GM21529 (cell line): ENCODE data around the gene TMEM200A.

ENCODE experiments used
- ATAC-seq: cut with Tn5 transposase; IDR thresholded peaks from one replicate; pipeline ENCODE4 v1.9.1; 2021; ENCODE audit not compliant: unreplicated experiment

Gene TMEM200A

DNA sequence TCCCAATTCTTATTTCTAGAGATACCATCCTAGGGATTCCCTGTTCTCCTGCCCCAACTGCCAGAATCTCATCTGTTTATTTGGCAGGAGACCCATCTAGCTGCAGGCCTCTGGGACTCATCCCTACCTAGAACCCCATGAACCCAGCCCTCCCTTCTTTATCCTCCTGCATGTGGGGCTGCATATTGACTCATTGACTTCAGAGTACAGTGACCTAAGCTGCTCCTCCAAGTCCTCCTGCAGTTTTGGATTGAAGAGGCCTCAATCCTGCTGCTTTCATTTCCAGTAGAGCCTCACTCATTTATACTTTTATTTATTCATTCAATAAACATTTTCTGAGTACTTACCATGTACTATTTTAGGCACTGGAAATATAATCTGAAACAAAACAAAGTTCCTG, 11.6 kb downstream of the TMEM200A start:
- no peak for ATAC-seq

DNA sequence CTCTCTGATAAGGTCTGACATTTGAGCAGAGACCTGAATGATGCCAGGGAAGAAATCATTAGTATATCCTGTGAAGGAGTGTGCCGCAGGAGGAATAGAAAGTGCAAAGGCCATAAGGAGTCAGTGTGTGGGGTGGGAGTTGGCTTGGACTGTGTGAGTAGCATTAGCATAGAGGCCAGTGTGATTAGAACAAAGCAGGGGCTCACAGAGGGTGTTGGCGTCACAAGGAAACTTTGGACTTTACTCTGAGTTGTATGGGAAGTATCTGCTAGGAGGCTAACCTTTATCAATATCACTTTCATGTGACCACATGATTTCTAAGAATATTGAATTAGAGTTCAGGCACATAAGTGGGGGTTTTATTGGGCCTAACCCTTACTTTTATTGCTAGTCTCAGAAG, 12.1 kb downstream of the TMEM200A start:
- no peak for ATAC-seq

DNA sequence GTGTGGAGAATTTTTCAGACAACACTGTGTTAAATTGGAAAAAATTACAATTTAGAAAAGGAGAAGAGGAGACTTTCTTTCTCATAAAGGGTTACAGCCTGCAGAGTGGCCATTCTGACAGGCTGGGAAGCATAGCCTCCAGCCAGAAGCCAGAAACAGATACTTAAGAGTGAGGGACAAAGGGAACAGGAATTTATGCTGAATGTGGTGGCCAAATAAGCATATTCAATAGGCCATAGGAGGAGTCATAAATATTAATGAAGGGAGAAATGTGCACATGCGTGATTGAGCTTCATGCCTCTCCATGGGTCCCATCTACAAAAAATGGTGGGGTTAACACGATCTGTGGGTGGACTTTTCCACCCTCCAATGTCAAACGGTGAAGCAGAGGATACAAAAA, 13.4 kb downstream of the TMEM200A start:
- no peak for ATAC-seq

DNA sequence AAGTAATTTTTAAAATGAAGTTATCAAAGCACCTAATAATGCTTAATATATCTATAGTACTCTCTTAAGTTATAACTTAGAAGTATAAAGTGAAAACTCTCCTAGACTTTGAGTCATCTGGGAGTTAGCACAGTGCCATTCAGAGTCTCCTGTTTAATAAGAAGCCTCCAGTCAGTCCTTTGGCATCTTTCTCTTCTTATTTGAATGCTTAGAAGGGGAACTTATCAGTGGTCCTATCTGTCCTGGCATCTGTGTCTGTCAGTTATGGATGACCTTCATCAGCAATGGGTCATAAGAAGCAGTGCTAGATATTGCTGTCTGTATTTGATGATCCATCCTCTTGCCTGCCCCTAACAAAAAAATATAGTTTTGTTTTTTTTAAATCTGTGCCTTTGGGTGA, 15.2 kb downstream of the TMEM200A start:
- ATAC-seq: no peak

DNA sequence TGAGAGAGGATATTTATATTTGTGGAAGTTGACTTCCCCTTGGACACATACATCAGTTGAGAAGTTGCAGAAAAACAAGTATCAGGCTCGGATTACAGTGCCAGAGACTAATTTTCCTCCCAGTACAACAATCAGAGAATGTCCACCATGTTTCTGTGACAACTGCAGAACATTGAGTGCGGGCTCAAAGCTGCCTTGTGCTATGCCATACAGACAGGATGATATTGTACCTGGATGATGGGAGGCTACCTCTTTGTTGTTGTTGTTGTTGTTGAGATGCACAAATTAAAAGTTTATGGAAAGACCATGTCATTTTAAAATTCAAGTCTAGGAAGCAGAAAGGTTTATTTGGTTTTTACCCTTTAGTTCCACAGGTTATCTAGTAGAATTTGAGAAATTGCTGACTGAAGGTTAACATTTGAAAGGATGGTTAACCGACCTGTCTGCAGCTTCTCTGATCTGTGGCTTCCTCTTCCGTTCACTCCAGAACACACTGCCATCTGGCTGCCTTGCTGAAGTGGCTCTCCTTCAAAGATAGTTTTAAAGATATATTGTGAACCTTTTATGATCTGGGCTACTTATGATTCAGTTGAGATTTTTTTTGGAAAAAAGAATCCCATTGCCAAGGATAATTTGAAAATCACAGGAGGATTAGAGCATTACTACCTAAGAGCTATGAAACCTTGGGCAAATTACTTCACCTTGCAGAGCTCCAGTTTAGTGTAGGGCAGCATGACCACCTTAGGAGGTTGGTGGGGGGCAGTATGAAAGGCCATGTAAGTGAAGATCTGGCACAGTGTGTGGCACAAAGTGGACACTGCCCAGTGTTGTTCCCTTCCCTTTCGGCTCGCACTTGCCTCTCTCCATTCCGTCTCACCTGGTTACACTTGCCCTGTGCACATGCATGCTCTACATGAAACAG, 15.9 kb downstream of the TMEM200A start:
- no peak for ATAC-seq

DNA sequence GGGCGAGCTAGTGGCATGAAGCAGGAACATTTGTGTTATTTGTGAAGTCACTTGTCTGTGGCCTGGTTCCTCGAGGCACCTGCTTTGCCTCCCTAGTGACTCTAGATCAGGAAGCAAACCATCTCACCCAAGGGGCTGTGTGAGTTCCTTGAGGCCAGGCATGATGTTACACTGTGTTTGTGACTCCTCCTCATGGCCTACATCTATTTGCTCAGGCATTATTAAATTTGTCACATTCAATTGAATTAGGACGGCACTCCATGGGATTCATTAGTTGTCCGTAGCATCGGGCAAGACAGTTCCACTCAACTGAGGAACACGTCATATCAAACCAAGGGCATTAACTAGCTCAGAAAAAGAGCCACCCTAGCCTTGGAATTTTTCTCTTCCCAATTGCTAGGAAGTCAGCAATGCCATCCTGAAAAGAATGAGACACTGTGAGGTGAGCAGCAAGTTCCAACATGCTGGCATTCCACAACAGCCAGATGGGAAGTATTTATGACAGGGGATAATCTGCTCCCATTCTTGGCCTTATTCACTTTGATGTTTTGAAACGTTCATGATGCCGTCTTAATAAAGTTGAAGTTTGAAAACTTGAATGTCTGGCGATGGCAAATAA, 17.2 kb downstream of the TMEM200A start:
- no peak for ATAC-seq

DNA sequence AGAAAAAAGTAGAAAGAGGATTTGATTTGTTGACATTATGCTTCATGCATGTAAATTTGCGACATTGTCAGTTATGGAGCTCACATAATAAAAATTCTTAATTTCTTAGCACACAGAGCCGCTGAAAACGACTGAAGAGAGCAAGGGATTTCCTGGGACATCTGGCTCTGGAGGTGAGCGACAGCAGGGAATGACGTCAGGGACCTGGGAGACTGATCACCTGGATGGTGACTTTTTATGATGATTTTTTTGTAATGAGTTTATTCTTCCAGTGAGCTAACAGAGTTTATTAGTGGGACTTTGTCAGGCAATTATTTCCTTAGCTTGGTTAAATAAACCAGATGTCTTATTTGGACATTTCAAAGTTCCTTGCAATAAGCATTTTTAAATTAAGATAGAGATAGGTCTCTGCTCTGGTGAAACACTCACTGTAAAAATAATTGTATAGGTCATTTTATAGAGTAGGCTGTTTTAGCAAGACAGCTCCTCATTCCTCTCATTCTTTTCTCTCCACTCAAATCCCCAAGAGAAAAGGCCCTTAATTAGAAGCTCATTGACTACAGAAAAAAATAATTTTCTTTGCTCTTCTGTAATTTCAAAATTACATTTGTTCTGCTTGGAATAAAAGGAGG, 19.4 kb downstream of the TMEM200A start:
- ATAC-seq: no peak

DNA sequence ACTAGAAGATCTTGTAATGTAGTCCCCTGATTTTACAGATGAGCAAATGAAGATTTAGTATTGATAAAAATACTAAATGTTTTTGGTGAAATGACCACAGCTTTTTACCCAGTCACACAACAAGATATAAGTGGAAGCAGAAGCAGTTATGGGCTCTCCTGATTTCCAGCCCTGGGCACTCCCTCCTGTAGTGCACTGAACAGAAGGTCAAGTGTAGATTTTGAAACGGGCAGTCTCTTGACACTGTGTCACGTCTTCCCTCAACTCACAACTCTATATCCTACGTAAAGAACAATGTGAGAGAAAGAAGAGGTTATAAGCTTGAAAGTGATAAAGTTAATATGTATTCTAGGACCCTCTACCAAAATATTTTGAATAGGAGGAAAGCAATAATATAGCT, 23.3 kb downstream of the TMEM200A start:
- no peak for ATAC-seq

DNA sequence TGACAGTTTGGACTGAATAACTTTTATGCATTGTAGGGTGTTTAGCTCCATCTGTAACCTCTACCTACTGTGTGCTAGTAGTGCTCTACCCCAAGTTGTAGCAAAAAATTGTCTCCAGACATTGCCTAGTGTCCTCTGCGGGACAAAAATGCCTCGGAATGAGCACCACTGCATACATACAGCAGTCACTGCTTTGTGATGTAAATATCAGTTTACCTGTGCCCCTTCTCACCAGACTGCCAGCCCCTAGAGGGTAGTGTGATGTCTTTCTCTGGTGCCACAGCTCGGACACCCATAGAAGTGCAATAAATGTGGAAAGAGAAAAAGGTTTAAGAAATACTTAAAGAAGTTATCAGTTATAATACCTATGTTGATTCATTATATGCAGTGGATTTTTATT, 25.1 kb downstream of the TMEM200A start:
- ATAC-seq: no peak

DNA sequence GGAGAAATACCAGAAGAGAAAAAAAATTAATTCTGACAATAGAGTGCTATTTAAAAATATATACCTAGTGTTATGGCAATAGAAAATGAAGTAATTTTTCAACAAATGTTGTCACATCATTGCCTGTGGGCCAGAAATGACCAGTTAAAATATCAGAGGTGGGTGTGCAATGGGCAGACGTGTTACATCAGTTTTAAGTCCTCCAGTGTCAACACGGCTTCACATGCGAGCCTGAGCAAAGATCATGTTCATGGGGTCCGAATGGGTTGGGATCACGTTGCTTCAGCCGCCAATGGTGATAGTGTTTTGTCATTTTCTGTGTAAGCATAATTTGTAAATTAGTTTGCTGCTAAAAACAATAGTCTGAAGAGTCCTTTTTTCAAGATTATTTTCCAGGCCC, 27.5 kb downstream of the TMEM200A start:
- ATAC-seq: no peak

DNA sequence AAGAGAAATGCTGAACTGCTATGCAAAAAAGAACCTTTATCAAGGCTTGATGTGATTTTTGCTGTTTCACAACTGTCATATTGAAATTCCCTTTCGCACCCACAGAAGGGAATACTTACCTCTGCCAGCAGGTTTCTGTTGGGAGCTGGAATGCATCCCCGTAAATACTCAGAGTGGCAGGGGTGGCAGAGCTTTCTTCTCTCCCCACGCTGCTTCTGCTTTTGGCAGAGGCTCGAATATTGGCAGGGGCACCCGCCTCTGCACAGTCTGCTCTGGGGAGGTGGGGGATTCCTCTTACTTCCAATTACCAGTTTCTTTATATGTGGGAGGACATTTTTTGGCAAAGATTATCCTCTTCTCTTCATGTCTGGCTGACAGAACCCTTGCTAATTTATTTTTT, 28.4 kb downstream of the TMEM200A start:
- ATAC-seq: no peak

DNA sequence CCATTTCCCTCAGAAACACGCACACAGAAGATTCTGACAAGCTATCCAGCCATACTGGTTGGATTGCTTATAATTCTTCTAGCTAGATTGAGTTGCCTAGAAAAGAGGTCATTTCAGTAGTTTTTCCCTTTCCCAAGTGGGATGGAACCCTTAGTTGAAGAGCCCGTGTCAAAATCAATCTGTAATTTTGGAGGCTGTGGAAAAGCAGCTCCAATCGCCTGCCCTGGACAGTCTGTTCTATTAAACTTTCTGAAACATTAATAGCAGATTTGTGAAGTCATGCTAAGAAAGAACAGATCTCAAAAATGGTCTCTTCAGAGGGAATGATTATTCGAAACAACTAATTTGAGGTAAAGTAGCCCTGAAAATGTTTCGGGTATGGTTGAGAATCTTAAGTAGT, 29.3 kb downstream of the TMEM200A start:
- ATAC-seq: no peak

DNA sequence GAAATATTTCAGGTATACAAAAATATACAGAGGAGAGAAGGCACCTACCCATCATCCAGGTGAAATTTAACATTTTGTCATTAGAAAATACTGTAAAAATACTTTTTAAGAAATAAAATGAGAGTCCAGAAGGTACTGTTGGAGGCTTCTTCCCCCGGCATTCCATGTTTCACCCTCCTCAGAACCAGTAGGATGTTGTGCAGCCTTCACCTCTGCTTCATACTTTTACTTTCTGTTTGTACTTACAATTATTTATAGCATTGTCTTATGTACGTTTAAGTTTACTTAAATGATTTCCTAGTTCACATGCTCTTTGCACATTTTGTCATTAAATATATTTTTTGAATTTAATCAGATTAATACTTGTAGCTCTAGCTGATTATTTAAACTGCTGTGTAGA, 30.9 kb downstream of the TMEM200A start:
- ATAC-seq: no peak

DNA sequence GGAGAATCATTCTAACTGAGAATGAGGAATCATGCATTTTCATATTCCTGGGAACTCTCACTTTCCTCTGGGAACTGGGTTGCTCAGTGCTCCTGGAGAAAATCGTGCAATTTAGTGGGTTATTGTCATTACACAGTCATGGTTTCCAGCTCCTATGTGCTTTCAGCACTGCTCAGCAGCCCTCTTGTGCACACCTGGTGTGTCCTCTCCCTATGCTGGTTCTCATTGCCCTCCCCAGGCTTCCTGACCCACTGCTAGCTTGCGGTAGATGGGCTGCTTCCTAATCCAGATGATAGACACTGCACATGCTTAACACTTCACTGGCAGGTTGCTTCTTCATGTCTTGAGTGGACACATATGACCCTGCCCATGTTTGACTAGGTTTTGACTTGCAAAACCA, 39.7 kb downstream of the TMEM200A start:
- no peak for ATAC-seq

DNA sequence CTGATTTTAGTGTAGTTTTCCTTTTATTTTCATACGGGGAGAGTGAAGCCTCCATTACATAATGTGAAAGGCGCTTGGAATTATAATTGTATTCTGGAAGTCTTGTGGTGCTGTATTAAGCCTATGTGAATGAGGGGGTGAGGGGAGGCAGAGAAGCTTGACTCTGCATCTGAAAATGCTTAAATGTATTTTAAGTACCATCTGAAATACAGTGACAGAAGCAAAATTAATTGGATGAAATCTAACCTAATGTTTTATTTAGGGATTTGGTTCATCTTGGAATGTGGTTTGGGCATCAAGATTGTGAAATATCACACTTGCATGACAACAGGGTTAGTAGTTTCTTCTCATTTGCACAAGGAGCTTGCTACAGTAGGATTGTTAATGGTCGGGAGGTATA, 41.2 kb downstream of the TMEM200A start:
- ATAC-seq: no peak

DNA sequence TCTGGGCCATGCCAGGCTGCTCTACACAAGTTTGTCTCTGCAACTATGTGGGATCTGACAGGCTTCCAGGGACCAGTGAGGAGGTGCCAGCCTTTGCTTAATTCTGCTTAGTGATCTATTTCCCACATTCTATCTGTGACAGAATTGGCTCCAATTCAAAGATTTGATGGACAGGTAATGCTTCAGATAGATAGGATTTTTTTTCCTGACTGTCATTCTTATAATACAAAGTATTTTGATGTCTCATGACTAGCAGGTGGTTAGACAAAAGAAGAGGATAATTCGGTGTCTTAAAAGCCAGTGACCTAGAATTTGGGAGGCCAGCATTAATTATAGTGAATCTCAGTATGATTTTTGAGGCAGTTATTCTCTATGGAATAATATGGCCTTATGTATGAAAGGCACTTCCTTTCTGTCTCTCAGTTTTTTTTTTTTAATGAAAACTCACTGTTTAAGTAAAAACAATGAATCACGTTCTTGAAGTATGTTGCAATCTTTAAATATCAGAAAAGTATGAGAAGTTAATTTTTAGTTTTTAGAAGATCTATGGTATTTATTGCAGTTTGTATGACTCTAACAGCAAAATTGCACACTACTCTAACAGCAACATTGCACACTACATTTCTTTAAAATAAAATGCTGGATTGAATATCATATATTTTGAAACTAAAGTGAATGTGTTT, 43.7 kb downstream of the TMEM200A start:
- ATAC-seq: no peak

DNA sequence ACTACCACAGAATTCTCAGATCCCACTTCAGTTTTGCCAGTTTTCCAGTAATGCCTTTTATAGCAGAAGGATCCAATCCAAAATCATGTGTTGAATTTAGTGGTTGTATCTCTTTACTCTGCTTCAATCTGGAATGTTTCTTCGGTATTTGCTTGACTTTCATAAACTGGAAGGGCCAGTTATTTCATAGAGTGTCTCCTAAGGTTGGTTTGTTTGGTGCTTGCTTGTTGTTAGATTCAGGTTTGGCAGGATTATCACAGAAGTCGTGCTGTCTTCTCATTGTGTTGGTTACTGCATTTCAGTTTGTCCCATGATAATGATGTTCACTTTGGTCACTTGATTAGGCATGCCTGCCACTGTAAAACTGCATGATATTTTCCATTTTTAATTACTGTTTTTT, 45.7 kb downstream of the TMEM200A start:
- no peak for ATAC-seq

DNA sequence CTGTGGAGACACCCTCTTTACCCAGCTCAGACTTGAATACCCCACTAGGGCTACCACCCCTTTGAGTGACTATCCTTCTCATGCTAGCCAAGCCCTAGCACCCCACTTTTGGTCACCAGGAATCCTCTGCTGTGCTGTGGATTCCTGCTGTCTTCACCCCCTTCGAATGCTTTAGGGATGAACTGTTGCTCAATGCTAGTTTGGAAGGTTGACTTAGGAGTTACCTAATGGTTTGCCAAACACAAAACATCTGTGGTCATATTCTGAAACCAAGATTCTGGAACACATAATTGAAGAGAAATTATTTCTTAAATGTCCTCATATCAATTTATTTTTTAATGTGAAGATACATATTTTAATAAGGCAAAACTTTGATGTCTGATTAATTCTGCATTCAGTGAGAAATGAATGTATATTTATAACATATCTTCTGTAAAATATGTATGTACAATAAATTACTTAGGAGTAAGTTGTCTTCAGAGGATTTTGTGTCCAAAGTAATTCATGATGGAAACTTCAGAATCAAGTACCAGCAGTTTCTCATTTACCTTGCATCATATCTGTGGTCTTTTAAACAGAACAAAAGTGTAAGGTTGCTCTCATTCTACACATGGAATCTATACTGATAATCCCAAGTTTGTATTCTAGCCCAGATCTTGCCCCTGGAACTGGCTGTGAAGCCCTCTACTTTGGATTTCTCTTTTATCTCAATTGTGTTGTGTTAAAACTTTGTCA, 46.9 kb downstream of the TMEM200A start:
- ATAC-seq: no peak

DNA sequence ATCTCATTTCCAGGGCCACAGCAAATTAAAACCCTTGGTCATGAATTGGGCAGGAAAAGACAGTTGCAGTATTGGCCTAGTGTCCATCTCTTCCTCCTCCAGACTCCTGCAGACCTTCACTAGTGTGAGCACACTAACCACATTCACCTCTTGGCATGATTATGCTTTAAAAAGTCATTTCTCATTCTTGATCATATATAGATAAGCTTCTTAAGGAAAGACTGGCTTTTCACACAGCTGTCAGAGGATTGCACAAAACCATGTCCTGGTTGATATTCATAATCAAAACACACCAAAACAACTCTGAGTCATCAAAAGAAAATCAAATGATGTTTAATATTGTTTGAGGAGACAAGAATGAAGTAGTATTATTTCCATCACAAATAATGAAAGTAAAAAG, 52.1 kb downstream of the TMEM200A start:
- no peak for ATAC-seq

DNA sequence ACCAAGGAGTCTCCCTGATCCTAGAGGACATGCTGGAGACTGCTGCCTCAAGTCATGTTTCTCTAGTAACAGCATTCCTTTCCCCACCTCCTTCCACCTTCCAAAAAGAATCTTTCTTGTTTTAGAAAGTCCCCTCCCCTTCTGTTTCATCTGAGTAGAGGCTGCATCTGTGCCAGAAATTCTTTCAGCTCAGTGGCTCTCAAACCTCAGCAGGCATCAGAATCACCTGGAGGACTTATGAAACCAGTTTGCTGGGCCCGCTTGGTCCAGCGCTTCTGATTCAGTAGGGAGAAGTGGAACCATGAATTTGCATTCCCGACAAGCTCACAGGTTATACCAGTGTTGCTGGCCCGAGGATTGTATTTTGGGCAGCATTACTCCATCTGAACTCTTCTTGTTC, 55.1 kb downstream of the TMEM200A start:
- ATAC-seq: no peak

DNA sequence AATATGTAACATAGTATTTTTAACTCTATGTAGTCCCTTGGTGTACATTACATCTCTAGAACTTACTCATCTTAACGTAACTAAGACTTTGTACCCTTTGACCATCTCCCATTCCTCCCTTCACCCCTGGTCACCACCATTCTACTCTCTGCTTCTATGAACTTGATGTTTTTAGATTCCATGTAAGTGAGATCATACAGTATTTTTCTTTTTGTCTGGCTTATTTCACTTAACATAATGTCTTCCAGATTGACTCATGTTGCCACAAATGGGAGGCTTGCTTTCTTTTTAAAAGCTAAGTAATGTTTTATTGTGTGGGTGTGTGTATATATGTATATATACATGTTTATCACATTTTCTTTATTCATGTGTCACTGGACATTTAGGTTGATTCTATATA, 55.8 kb downstream of the TMEM200A start:
- no peak for ATAC-seq
